Left lung (tissue), 10 donors: ENCODE results near the gene ZNF592. TPM values are rescaled to one million over a fixed set of nuclear protein-coding genes. Genes with fewer than 3 reads are reported as not detected.

Experiments
- ATAC-seq: fragments of 200-7000 bp; cut with Tn5 transposase; one replicate; pipeline ENCODE4 v1.9.1; 2020; ENCODE audit warnings: moderate library complexity
- DNase-seq, 4 donors: peaks; one replicate each; pipeline ENCODE4 v3.0.0-alpha.2; 2013 to 2020
- H3K27ac ChIP-seq, 2 donors: fragments of 200-600 bp; sonication (generic) in 1 of 2; one replicate each; pipeline versions ENCODE4 v1.5.0 to v1.8.0; 2020 to 2021
- H3K27me3 ChIP-seq, 2 donors: fragments of 200-600 bp; sonication (generic) in 1 of 2; one replicate each; pipeline versions ENCODE4 v1.5.0 to v1.8.0; 2020 to 2021
- H3K36me3 ChIP-seq, 2 donors: fragments of 200-600 bp; sonication (generic) in 1 of 2; one replicate each; pipeline versions ENCODE4 v1.5.0 to v1.8.0; 2020 to 2021
- H3K4me1 ChIP-seq, 2 donors: fragments of 200-600 bp; one replicate each; pipeline ENCODE4 v1.8.0; 2021
- H3K4me3 ChIP-seq, 2 donors: fragments of 200-600 bp; sonication (generic) in 1 of 2; one replicate each; pipeline versions ENCODE4 v1.5.0 to v1.8.0; 2020 to 2021; ENCODE audit warnings: mild to moderate bottlenecking in 1 of 2
- H3K9me3 ChIP-seq, 2 donors: fragments of 200-600 bp; sonication (generic) in 1 of 2; one replicate each; pipeline versions ENCODE4 v1.5.0 to v1.8.0; 2020 to 2021
- CTCF ChIP-seq, 2 donors: fragments of 200-600 bp; sonication (generic) in 1 of 2; IDR thresholded peaks; one replicate each; pipeline versions ENCODE4 v1.5.0 to v1.8.0; 2021; ENCODE audit warnings: antibody characterized with exemption in 2 of 2
- intact Hi-C, 2 donors: fragments of 100-400 bp; cut with DNase I; formaldehyde crosslinking; loops; one replicate each; pipeline versions ENCODE4 v1.11.2 to v1.14.2; 2022
- polyA plus RNA-seq, 6 donors: library from polyadenylated mRNA; unstranded; fragments of 120-200 nt; gene quantifications; one replicate each; pipeline ENCODE4 v1.2.1, GENCODE V29; 2013; ENCODE audit not compliant: insufficient read length in 6 of 6
- total RNA-seq, 2 donors: library from RNA; stranded (reverse); fragmentation: NEBNext Ultra II Directional; extraction: Animal tissue kit (Norgen Biotek cat#: 25700); gene quantifications; one replicate each; pipeline ENCODE4 v1.2.1, GENCODE V29; 2021
- donor health status: DM: no; HTN: yes; CAD: no.
- donor health status: DM: no; HTN: no; CAD: no.

The ZNF592 gene
- total and polyA plus RNA-seq, 8 donors = 22.7 to 32.2 (median 25.2) TPM

GRCh38 chr15:84847382-84847781 lies 99.0 kb downstream of the ZNF592 start:
- no peak for TF ChIP-seq CTCF (IDR thresholded peaks at IDR 0.05)
- Histone ChIP-seq H3K4me1 (no peaks in the 10 kb centered on the region), H3K9me3 (peaks cover 0 to 12% of the 10 kb centered on the region in 2 donors), H3K36me3 (no peaks in the 10 kb centered on the region), H3K4me3 (no peak overlapping the region), H3K27ac (no peak overlapping the region), H3K27me3 (no peaks in the 10 kb centered on the region)
- intact Hi-C loops = no loop called here
- ATAC-seq (no peak), DNase-seq (no peak)

GRCh38 chr15:84852212-84852611 lies 103.8 kb downstream of the ZNF592 start:
- ATAC-seq = no peak
- H3K9me3 ChIP-seq = peaks cover 0 to 5% of the 10 kb centered on the region in 2 donors
- intact Hi-C loops = no loop called here
- TF ChIP-seq CTCF (IDR thresholded peaks at IDR 0.05) = no peak
- no peaks in the 10 kb centered on the region for H3K4me1 ChIP-seq
- H3K27ac ChIP-seq = no peak overlapping the region
- H3K36me3 ChIP-seq = peaks cover 0 to 8% of the 10 kb centered on the region in 2 donors
- no peak overlapping the region for H3K4me3 ChIP-seq
- DNase-seq = no peak
- H3K27me3 ChIP-seq = no peaks in the 10 kb centered on the region

GRCh38 chr15:84855136-84855535 lies 106.7 kb downstream of the ZNF592 start:
- Histone ChIP-seq H3K36me3 (peaks cover 0 to 8% of the 10 kb centered on the region in 2 donors), H3K9me3 (no peaks in the 10 kb centered on the region), H3K27me3 (no peaks in the 10 kb centered on the region), H3K27ac (no peak overlapping the region), H3K4me3 (no peak overlapping the region), H3K4me1 (no peaks in the 10 kb centered on the region)
- TF ChIP-seq CTCF (IDR thresholded peaks at IDR 0.05) = no peak
- peak in 1 of 4 donors; percentile 15 for DNase-seq
- intact Hi-C loops = no loop called here
- ATAC-seq = no peak

- intact Hi-C loops = no loop called here
- DNase-seq (no peak), ATAC-seq (no peak)
- Histone ChIP-seq H3K27ac (no peak overlapping the region), H3K27me3 (no peaks in the 10 kb centered on the region), H3K4me1 (no peaks in the 10 kb centered on the region), H3K9me3 (no peaks in the 10 kb centered on the region), H3K4me3 (no peak overlapping the region), H3K36me3 (peaks cover 0 to 8% of the 10 kb centered on the region in 2 donors)
- TF ChIP-seq CTCF (IDR thresholded peaks at IDR 0.05) = no peak
Observed at GRCh38 chr15:84855765-84856164, 107.4 kb downstream of the ZNF592 start.

Other genes starting within 250 kb of the ZNF592 start
- gene ZSCAN2, start 147.6 kb upstream of the ZNF592 start, total RNA-seq = 1 to 10 TPM; 5.8 to 7.6 TPM
- 10 to 100 TPM; 20.8 to 26.5 (median 22.7) TPM for gene ZSCAN2, start 147.6 kb upstream of the ZNF592 start, polyA plus RNA-seq
- gene WDR73, start 94.3 kb upstream of the ZNF592 start, total RNA-seq = 10 to 100 TPM; 25.5 to 25.7 TPM
- 10 to 100 TPM; 35.6 to 48.2 (median 42.5) TPM for gene WDR73, start 94.3 kb upstream of the ZNF592 start, polyA plus RNA-seq
- gene NMB, start 90.4 kb upstream of the ZNF592 start, total RNA-seq = 1 to 10 TPM; 4.6 to 6.6 TPM
- gene NMB, start 90.4 kb upstream of the ZNF592 start, polyA plus RNA-seq = 10 to 100 TPM in 1 of 6 donors, 1 to 10 TPM in 5; 3.2 to 10.2 (median 4.2) TPM
- gene SEC11A, start 32.5 kb upstream of the ZNF592 start, total RNA-seq = 100 to 1,000 TPM; 159 to 160 TPM
- gene SEC11A, start 32.5 kb upstream of the ZNF592 start, polyA plus RNA-seq = 100 to 1,000 TPM; 239 to 279 (median 268) TPM
- 10 to 100 TPM in 1 of 2 donors, 1 to 10 TPM in 1; 6.9 to 14.3 TPM for gene ALPK3, start 68.8 kb downstream of the ZNF592 start, total RNA-seq
- 10 to 100 TPM; 16.0 to 23.4 (median 20.9) TPM for gene ALPK3, start 68.8 kb downstream of the ZNF592 start, polyA plus RNA-seq
- gene SLC28A1, start 136.1 kb downstream of the ZNF592 start, total RNA-seq = not detected
- gene SLC28A1, start 136.1 kb downstream of the ZNF592 start, polyA plus RNA-seq = under 1 TPM in 5 of 6 donors, not detected in 1; 0.08 to 0.23 (median 0.14) TPM
- gene PDE8A, start 233.3 kb downstream of the ZNF592 start, total RNA-seq = 10 to 100 TPM; 30.4 to 31.3 TPM
- gene PDE8A, start 233.3 kb downstream of the ZNF592 start, polyA plus RNA-seq = 10 to 100 TPM; 43.1 to 64.0 (median 55.0) TPM